Osteoblast (primary cell): Measurements from ENCODE around the gene GPR89B. TPM values are rescaled to one million over a fixed set of nuclear protein-coding genes. Genes with fewer than 3 reads are reported as not detected.
"Not testable (repeated sequence)": the region's sequence is repeated elsewhere in the genome, so short reads cannot be mapped to it uniquely, and the experiment has no call there.

ENCODE experiments used
- DNase-seq: peaks from one replicate; pipeline ENCODE4 v3.0.0; 2011; ENCODE audit warnings: low spot score, mixed read lengths; ENCODE audit not compliant: insufficient read length; ENCODE audit errors: missing footprints
- H2AFZ ChIP-seq: 2 replicates; pipeline ENCODE4 v1.6.0; 2011; ENCODE audit warnings: mild to moderate bottlenecking, low read length
- H3K27ac ChIP-seq: 2 replicates; pipeline ENCODE4 v1.5.1; 2011; ENCODE audit warnings: mild to moderate bottlenecking, low read depth, low read length, moderate library complexity
- H3K27me3 ChIP-seq: 2 replicates; pipeline ENCODE4 v1.6.0; 2012; ENCODE audit warnings: mild to moderate bottlenecking, control low read depth, inconsistent platforms, low read length, moderate library complexity; ENCODE audit not compliant: insufficient read depth
- H3K36me3 ChIP-seq: 2 replicates; pipeline ENCODE4 v1.5.1; 2011; ENCODE audit warnings: mild to moderate bottlenecking, low read length, control low read depth, moderate library complexity; ENCODE audit not compliant: insufficient read depth
- H3K4me1 ChIP-seq: 2 replicates; pipeline ENCODE4 v1.5.1; 2011; ENCODE audit warnings: mild to moderate bottlenecking, low read length, control low read depth, moderate library complexity; ENCODE audit not compliant: insufficient read depth
- H3K4me2 ChIP-seq: 2 replicates; pipeline ENCODE4 v1.6.0; 2011; ENCODE audit warnings: mild to moderate bottlenecking, low read length; ENCODE audit not compliant: insufficient read depth
- H3K4me3 ChIP-seq: fragments of 200-600 bp; sonication (generic); 3 replicates; pipeline ENCODE4 v1.5.1; 2012; ENCODE audit warnings: mild to moderate bottlenecking, low read length, inconsistent platforms; ENCODE audit not compliant: insufficient read depth
- H3K79me2 ChIP-seq: 2 replicates; pipeline ENCODE4 v1.6.0; 2012; ENCODE audit warnings: mild to moderate bottlenecking, low read length, control low read depth, inconsistent platforms; ENCODE audit not compliant: insufficient read depth
- H3K9me3 ChIP-seq: 2 replicates; pipeline ENCODE4 v1.5.1; 2011; ENCODE audit warnings: low read depth, low read length, control low read depth
- H4K20me1 ChIP-seq: 2 replicates; pipeline ENCODE4 v1.6.0; 2012; ENCODE audit warnings: mild to moderate bottlenecking, low read length, control low read depth; ENCODE audit not compliant: insufficient read depth
- total RNA-seq: library from RNA; depleted of rRNA; stranded (reverse); fragments of >200 nt; gene quantifications from 2 replicates; pipeline ENCODE4 v1.2.3, GENCODE V29; 2012

The GPR89B gene
- total RNA-seq, 1 donor, result 11.9 TPM

- not testable (repeated sequence) for H3K4me1 ChIP-seq, H2AFZ ChIP-seq, H4K20me1 ChIP-seq
Measured at GRCh38 chr1:148024918-148025317, 96.7 kb downstream of the GPR89B start.

GRCh38 chr1:148027004-148027403 lies 98.8 kb downstream of the GPR89B start:
- DNase-seq, H3K9me3 ChIP-seq, H3K27me3 ChIP-seq, H3K36me3 ChIP-seq, H2AFZ ChIP-seq, H3K4me1 ChIP-seq, H4K20me1 ChIP-seq, H3K79me2 ChIP-seq, H3K4me2 ChIP-seq, H3K27ac ChIP-seq, H3K4me3 ChIP-seq: not testable (repeated sequence)

More at GRCh38 chr1:148024918-148025317, 96.7 kb downstream of the GPR89B start:
- H3K79me2 ChIP-seq, H3K27ac ChIP-seq, H3K4me2 ChIP-seq, H3K27me3 ChIP-seq, H3K4me3 ChIP-seq, H3K36me3 ChIP-seq, DNase-seq, H3K9me3 ChIP-seq: not testable (repeated sequence)

DNA sequence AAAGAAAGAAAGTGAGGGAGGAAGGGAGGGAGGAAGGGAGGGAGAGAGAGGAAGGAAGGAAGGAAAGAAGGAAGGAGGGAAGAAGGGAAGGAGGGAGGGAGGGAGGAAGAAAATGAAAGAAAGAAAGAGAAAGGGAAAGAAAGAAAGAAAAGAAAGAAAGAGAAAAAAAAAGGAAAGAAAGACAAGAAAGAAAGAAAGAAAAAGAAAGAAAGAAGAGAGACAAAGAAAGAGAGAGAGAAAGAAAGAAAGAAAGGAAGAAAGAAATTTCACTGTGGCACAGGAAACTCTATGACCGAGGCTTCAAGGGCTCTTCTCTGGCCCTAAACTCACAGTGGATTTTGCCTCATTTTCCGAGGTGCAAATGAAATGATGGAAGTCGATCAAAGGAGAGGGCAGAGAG lies 104.0 kb downstream of the GPR89B start:
- not testable (repeated sequence) for H2AFZ ChIP-seq, H4K20me1 ChIP-seq, H3K4me2 ChIP-seq, H3K79me2 ChIP-seq, H3K27ac ChIP-seq, H3K4me3 ChIP-seq, H3K27me3 ChIP-seq, H3K4me1 ChIP-seq, DNase-seq, H3K9me3 ChIP-seq, H3K36me3 ChIP-seq

DNA sequence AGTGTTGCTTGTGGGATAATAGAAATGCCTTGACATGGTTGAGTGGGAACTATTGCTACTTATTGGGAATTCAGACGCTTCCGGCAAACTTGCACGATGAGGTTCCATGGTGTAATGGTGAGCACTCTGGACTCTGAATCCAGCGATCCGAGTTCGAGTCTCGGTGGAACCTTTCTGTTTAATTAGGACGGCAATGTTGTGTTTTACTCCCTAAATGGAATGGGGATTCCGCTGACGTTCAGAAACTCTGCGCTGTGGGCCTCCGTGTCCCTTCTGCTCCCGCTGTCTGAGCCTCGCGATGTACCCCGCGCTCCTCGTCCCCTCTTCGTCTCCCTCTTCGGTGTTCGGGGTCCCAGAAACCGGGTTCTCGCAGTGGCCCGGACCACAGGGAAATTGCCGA lies 104.5 kb downstream of the GPR89B start:
- H2AFZ ChIP-seq, H3K4me2 ChIP-seq, DNase-seq, H3K79me2 ChIP-seq, H4K20me1 ChIP-seq, H3K27ac ChIP-seq, H3K9me3 ChIP-seq, H3K27me3 ChIP-seq, H3K36me3 ChIP-seq, H3K4me1 ChIP-seq, H3K4me3 ChIP-seq: not testable (repeated sequence)

DNA sequence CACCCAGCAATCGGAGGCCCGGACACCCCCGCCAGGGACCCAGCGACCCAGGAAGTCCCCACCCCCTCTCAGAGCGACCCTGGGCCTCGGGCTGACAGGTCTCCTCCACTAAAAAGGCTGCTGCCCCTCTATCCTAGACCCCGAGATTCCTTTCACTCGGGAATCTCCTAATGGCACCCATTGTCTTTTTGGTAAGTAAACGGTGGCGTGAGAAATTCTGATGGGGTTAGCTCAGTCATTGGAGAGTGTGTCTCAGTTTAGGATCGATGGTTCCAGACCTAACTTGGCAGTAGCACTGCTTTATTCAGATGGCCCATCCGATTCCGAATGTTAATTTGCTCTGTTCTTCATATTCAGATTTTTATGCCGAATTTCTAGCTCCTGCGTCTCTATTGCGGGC lies 104.9 kb downstream of the GPR89B start:
- not testable (repeated sequence) for H3K4me1 ChIP-seq, DNase-seq, H3K27me3 ChIP-seq, H2AFZ ChIP-seq, H3K79me2 ChIP-seq, H4K20me1 ChIP-seq, H3K9me3 ChIP-seq, H3K36me3 ChIP-seq, H3K27ac ChIP-seq
- peak overlapping the region; percentile 60 for H3K4me2 ChIP-seq
- H3K4me3 ChIP-seq, result peak overlapping the region; percentile 56

DNA sequence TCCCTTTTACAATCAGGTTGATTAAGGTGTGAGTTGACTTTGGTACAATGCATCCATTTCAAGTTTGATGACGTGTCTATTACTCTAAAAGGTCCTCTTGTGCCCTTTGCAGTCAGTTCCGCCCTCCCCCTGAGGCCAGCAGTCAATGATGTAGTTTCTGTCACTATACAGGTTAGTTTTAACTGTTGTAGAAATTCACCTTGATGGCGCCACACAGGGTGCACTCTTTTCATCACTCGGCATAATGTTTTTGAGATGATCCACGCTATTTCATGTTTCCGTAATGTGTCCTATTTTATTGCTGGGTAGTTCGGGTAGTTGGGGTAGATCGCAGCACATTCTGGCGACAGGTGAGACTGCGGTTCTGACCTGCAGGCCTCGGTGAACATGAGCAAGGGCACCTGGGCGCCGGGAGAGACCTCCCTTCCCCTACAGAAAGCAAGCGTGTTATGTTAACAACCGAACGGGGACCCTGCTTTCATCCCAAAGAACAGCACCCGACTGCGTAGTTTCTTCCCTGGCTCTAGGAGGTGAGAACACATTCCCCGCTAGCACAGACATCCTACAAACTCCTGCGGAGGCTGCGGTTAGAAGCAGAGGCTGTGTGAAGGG lies 109.7 kb downstream of the GPR89B start:
- H4K20me1 ChIP-seq, DNase-seq, H3K27me3 ChIP-seq, H3K27ac ChIP-seq, H3K4me1 ChIP-seq, H3K36me3 ChIP-seq, H3K9me3 ChIP-seq, H2AFZ ChIP-seq, H3K79me2 ChIP-seq: not testable (repeated sequence)
- peak overlapping the region; percentile 66 for H3K4me2 ChIP-seq
- peak overlapping the region; percentile 56 for H3K4me3 ChIP-seq

DNA sequence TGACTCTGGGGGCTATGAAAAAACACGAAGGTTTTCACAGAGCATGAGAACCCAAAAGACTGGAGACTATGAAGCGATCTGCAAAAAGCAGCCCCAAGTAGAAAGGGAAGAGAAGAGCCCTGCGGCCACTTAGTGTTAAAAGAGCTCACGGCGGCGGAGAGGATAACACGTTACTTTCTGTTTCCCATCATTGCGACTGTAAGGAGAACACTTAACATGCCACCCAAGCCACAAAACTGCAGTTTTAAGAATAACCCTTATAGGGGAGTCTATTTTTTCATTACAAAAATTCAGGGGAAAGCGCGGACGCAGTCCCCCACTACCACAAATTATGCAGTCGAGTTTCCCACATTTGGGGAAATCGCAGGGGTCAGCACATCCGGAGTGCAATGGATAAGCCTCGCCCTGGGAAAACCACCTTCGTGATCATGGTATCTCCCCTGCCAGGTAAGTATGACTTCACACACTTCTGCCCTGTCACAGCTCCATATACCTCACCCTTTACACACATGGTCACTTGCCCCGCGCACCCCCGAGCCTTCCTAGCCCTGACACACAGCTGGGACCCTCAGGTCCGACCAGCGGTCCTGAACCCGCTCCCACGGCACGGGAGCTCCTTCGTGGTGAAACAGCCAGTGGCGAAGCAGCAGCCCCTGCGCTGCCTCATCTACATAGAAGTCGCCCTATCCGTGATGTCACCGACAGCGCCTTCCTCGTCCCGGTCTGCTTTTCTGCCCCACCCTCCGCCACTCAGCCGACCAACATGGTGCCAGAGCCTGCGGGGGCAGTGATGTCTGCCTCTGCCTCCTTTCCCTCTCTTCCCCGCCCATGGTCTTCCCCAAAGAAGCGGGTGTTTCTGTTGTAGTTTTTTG lies 110.5 kb downstream of the GPR89B start:
- H3K79me2 ChIP-seq, result not testable (repeated sequence)
- Histone ChIP-seq H3K27ac (peak overlapping the region; percentile 65), H2AFZ (peak overlapping the region; percentile 41)

More for the DNA sequence above, 110.5 kb downstream of the GPR89B start:
- H3K36me3 ChIP-seq, H4K20me1 ChIP-seq, H3K4me1 ChIP-seq, H3K27me3 ChIP-seq, H3K9me3 ChIP-seq: not testable (repeated sequence)
- Histone ChIP-seq H3K4me2 (peak overlapping the region; percentile 66), H3K4me3 (peak overlapping the region; percentile 56)
- DNase-seq, result peak; percentile 82
